Ovary (tissue), 9 donors: Measurements from ENCODE around the gene NRXN3. TPM values are rescaled to one million over a fixed set of nuclear protein-coding genes. Genes with fewer than 3 reads are reported as not detected.

ENCODE experiments used
- DNase-seq, 5 donors: peaks; one replicate each; pipeline ENCODE4 v3.0.0-alpha.2; 2019 to 2020
- H3K27ac ChIP-seq, 2 donors: fragments of 200-600 bp; one replicate each; pipeline versions ENCODE4 v1.5.1 to v1.8.0; 2019 to 2022
- H3K27me3 ChIP-seq: fragments of 200-600 bp; one replicate; pipeline ENCODE4 v1.8.0; 2022
- H3K36me3 ChIP-seq: fragments of 200-600 bp; sonication (generic); one replicate; pipeline ENCODE4 v1.5.1; 2019
- H3K4me1 ChIP-seq: one replicate; pipeline ENCODE4 v1.8.1; 2013; ENCODE audit warnings: mild to moderate bottlenecking, moderate library complexity; ENCODE audit not compliant: insufficient read depth
- H3K4me3 ChIP-seq: fragments of 200-600 bp; sonication (generic); one replicate; pipeline ENCODE4 v1.5.1; 2017
- H3K9me3 ChIP-seq, 2 donors: fragments of 200-600 bp in 1 of 2; sonication (generic) in 1 of 2; one replicate each; pipeline versions ENCODE4 v1.5.1 to v1.8.1; 2013 to 2019; ENCODE audit warnings: mild to moderate bottlenecking in 1 of 2, moderate library complexity in 1 of 2
- CTCF ChIP-seq, 3 donors: fragments of 450-650 bp in 2 of 3; fragments of 200-600 bp in 1 of 3; IDR thresholded peaks; one replicate each; pipeline versions ENCODE4 v1.5.1 to v1.8.0; 2016 to 2022; ENCODE audit warnings: antibody characterized with exemption in 3 of 3, mild to moderate bottlenecking in 1 of 3
- EP300 ChIP-seq: sonication (generic); formaldehyde crosslinking; IDR thresholded peaks from one replicate; pipeline ENCODE4 v1.6.1; 2017; ENCODE audit warnings: antibody characterized with exemption
- POLR2A ChIP-seq: fragments of 450-650 bp; IDR thresholded peaks from one replicate; pipeline ENCODE4 v1.6.1; 2017; ENCODE audit warnings: antibody characterized with exemption, mild to moderate bottlenecking, moderate library complexity
- WGBS, 3 donors: extraction: QIAGEN DNeasy Blood & Tissue Kit in 1 of 3; methylation state at CpG; one replicate each; pipeline versions ENCODE4 v1.1.5 to v1.1.7; 2013 to 2017; 5-methylcytosine and 5-hydroxymethylcytosine counted together
- intact Hi-C, 4 donors: fragments of 100-400 bp; cut with DNase I; formaldehyde crosslinking; loops; one replicate each; pipeline versions ENCODE4 v1.11.0 to v1.15.1; 2022 to 2023
- polyA plus RNA-seq, 2 donors: library from polyadenylated mRNA; stranded (reverse); fragments of 200-250 nt in 1 of 2; fragments of 350-450 nt in 1 of 2; fragmentation: Illumina TruSeq in 1 of 2; extraction: RNeasy Lipid Tissue Mini Kit (QIAGEN cat#74804) in 1 of 2; gene quantifications; one replicate each; pipeline ENCODE4 v1.2.3, GENCODE V29; 2013 to 2014
- total RNA-seq, 7 donors: library from RNA; depleted of rRNA in 2 of 7; stranded (reverse); fragments of >200 nt in 2 of 7; fragmentation: NEBNext Ultra II Directional in 3 of 7; extraction: Animal tissue kit (Norgen Biotek cat#: 25700) in 3 of 7; gene quantifications; one replicate each; pipeline versions ENCODE4 v1.1.0 to v1.2.4, GENCODE V29; 2016 to 2023
- donor health status: DM: no; HTN: no; CAD: no; lungs with moderate emphysema.
- donor health status: DM: no; HTN: no; CAD: no.
- donor health status: Bipolar disorder and iron deficiency.
- donor health status: DM: yes; HTN: yes; CAD: no.
- donor health status: DM: no; HTN: no; CAD: no.
- donor health status: DM: yes; HTN: yes; CAD: no.

Gene NRXN3
- total and polyA plus RNA-seq, 9 donors: 0.28 to 6.2 (median 0.82) TPM

DNA sequence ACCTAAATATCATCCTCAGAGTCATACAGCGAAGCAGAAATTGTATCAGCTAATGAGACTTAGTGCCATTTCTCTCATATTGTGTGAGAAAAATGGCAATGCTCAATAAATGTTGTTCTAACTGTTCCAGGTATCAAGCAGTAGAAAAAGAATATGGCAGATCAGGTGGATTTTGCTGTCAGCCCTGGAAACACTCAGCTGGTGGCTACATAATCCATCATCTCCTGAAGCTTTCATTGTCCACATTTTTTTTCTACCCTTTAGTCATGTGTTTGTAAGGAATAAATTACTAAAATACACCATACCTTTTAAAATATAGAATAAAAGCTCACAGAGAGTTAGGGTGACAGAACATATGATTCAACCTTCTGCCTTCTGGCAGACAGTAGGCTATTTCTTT lies 1200.8 kb downstream of the NRXN3 start:
- Histone ChIP-seq H3K27me3 (no peaks in the 10 kb centered on the region), H3K4me1 (no peaks in the 10 kb centered on the region), H3K4me3 (no peak overlapping the region), H3K36me3 (no peaks in the 10 kb centered on the region), H3K27ac (no peak overlapping the region), H3K9me3 (no peaks in the 10 kb centered on the region)
- intact Hi-C loops: no loop called here
- 86 to 94% (median 94%) methylated on average over 1 of the region's 1 CpG for WGBS, 3 donors
- DNase-seq: no peak
- TF ChIP-seq CTCF (IDR thresholded peaks at IDR 0.05): no peak
- no peak for TF ChIP-seq POLR2A
- TF ChIP-seq EP300: no peak

DNA sequence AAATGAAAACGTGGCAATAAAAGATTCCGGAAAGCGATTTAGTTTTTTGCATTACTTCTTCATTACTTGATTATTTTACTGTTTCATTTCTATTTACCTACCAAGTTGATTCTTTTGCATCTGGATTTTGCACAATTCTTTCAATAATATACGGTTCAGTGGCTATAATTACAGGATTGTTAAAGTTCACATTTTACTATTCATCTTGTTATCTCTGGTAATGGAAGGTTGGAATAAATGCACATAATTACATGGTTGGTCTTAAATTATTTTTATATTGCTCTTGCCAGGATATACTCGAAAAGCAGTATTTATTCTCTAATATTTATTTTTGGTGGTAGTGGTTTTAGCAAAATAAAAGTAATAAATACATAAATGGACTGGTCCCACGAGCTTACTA lies 1203.3 kb downstream of the NRXN3 start:
- Histone ChIP-seq H3K9me3 (no peaks in the 10 kb centered on the region), H3K4me3 (no peak overlapping the region), H3K36me3 (no peaks in the 10 kb centered on the region), H3K27me3 (no peaks in the 10 kb centered on the region), H3K4me1 (no peaks in the 10 kb centered on the region), H3K27ac (no peak overlapping the region)
- TF ChIP-seq EP300: no peak
- TF ChIP-seq CTCF (IDR thresholded peaks at IDR 0.05): no peak
- no peak for TF ChIP-seq POLR2A
- intact Hi-C loops: no loop called here
- no peak for DNase-seq
- WGBS, 3 donors: 67 to 75% (median 74%) methylated on average over 6 of the region's 6 CpGs

GRCh38 chr14:79375356-79375755 lies 1205.2 kb downstream of the NRXN3 start:
- TF ChIP-seq POLR2A (no peak), EP300 (no peak), CTCF (IDR thresholded peaks at IDR 0.05) (no peak)
- no peak for DNase-seq
- intact Hi-C loops: no loop called here
- Histone ChIP-seq H3K9me3 (no peaks in the 10 kb centered on the region), H3K27me3 (no peaks in the 10 kb centered on the region), H3K4me1 (no peaks in the 10 kb centered on the region), H3K36me3 (no peaks in the 10 kb centered on the region), H3K4me3 (no peak overlapping the region), H3K27ac (no peak overlapping the region)
- WGBS, 3 donors: 39 to 68% (median 56%) methylated on average over 7 of the region's 7 CpGs

DNA sequence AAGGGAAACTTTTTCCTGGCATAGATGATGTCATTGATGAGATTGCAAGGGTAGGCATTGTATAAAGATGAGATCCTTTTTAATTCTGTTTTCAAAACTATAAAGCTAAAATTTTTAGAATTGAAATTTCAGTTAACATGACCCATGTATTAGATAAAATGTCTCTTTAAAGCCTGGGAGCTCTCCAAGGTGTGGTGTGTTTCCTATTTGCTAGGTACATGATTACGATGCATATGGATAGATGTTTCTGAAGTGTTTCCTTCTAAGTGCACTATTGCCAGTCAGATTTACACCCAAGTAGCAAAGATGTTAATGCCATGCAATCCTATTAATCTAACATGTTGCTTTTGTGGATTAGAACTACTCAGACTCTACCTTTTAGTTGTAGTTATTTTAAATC lies 1206.4 kb downstream of the NRXN3 start:
- no peak for TF ChIP-seq EP300
- TF ChIP-seq CTCF (IDR thresholded peaks at IDR 0.05): no peak
- no peak for TF ChIP-seq POLR2A
- no peak overlapping the region for H3K4me3 ChIP-seq
- no peaks in the 10 kb centered on the region for H3K9me3 ChIP-seq
- 10 to 24% (median 19%) methylated on average over 1 of the region's 1 CpG for WGBS, 3 donors
- no peaks in the 10 kb centered on the region for H3K4me1 ChIP-seq
- intact Hi-C loops: no loop called here
- no peak for DNase-seq
- H3K27ac ChIP-seq: no peak overlapping the region
- no peaks in the 10 kb centered on the region for H3K36me3 ChIP-seq
- H3K27me3 ChIP-seq: no peaks in the 10 kb centered on the region

GRCh38 chr14:79378020-79378419 lies 1207.8 kb downstream of the NRXN3 start:
- Histone ChIP-seq H3K27ac (no peak overlapping the region), H3K27me3 (no peaks in the 10 kb centered on the region), H3K4me1 (no peaks in the 10 kb centered on the region), H3K9me3 (no peaks in the 10 kb centered on the region), H3K36me3 (no peaks in the 10 kb centered on the region), H3K4me3 (no peak overlapping the region)
- TF ChIP-seq POLR2A: no peak
- no peak for TF ChIP-seq CTCF (IDR thresholded peaks at IDR 0.05)
- no peak for TF ChIP-seq EP300
- WGBS, 3 donors: 63 to 79% (median 68%) methylated on average over 2 of the region's 2 CpGs
- intact Hi-C loops: no loop called here
- DNase-seq: no peak
